SH-SY5Y (cell line): Measurements from ENCODE around the gene PLCH1.

Experiments used
- GATA2 ChIP-seq: IDR thresholded peaks from 2 replicates; pipeline ENCODE4 v1.6.1; 2011; ENCODE audit warnings: mild to moderate bottlenecking, low read depth, low read length
- GATA3 ChIP-seq: IDR thresholded peaks from 2 replicates; pipeline ENCODE4 v1.6.1; 2011; ENCODE audit warnings: low read depth, mild to moderate bottlenecking, low read length, moderate library complexity

DNA sequence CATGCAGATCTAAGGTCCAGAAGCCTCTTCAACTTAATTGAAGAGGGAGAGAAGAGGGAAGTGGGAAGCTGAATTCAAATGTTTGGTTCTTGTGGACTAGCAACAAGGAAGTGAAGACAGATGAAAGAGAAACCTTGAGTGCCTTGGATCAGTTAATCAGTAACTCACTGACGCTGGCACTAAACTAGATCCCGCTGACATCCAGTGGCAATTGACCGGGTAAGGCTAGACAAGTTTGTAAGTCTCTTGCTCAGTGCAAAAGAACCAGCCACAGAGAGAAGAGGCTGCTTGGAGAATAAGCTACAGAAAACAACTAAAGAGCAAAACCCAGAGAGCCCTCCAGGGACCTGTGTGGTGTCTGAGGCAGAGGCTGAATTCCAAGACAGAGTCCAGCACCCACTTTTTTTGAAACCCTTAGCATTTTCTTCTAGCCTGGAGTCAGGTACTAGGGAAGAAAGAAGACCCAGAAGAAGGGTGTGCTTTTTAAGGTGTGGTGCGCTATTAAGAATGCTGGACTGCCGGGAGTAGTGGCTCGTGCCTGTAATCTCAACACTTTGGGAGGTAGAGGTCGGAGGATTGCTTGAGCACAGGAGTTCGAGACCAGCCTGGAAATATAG is 6.9 kb downstream of the PLCH1 start:
- TF ChIP-seq GATA2, result no peak
- no peak for TF ChIP-seq GATA3
